DMS79 (cell line): ENCODE results near the gene PVRIG.
"Not testable (repeated sequence)": the region's sequence is repeated elsewhere in the genome, so short reads cannot be mapped to it uniquely, and the experiment has no call there.

Experiments used
- DNase-seq: peaks from one replicate; lab custom pipeline; 2025; lab: John Stamatoyannopoulos, UW

Gene PVRIG

GRCh38 chr7:100234660-100235317 lies 15.0 kb downstream of the PVRIG start:
- not testable (repeated sequence) for DNase-seq

- DNase-seq = not testable (repeated sequence)
These were observed 20.2 kb downstream of the PVRIG start for GRCh38 chr7:100239975-100240374.

- not testable (repeated sequence) for DNase-seq
These were observed 23.6 kb downstream of the PVRIG start for GRCh38 chr7:100243385-100243784.

GRCh38 chr7:100244988-100245605 lies 25.3 kb downstream of the PVRIG start:
- DNase-seq = not testable (repeated sequence)

GRCh38 chr7:100246121-100246864 lies 26.5 kb downstream of the PVRIG start:
- not testable (repeated sequence) for DNase-seq

GRCh38 chr7:100246865-100247137 lies 27.1 kb downstream of the PVRIG start:
- not testable (repeated sequence) for DNase-seq

GRCh38 chr7:100247152-100247757 lies 27.5 kb downstream of the PVRIG start:
- DNase-seq = peak; percentile 93

GRCh38 chr7:100248483-100248882 lies 28.7 kb downstream of the PVRIG start:
- no peak for DNase-seq

GRCh38 chr7:100257017-100257416 lies 37.3 kb downstream of the PVRIG start:
- no peak for DNase-seq

- not testable (repeated sequence) for DNase-seq
These were observed 40.2 kb downstream of the PVRIG start for GRCh38 chr7:100259984-100260383.

GRCh38 chr7:100262896-100263295 lies 43.1 kb downstream of the PVRIG start:
- DNase-seq = not testable (repeated sequence)

- not testable (repeated sequence) for DNase-seq
These were observed 44.5 kb downstream of the PVRIG start for GRCh38 chr7:100264223-100264622.

GRCh38 chr7:100264669-100265165 lies 45.0 kb downstream of the PVRIG start:
- not testable (repeated sequence) for DNase-seq

GRCh38 chr7:100265851-100266250 lies 46.1 kb downstream of the PVRIG start:
- DNase-seq = not testable (repeated sequence)

- DNase-seq = no peak
These were observed 47.0 kb downstream of the PVRIG start for GRCh38 chr7:100266576-100267354.

- DNase-seq = no peak
These were observed 47.9 kb downstream of the PVRIG start for GRCh38 chr7:100267648-100268047.

- not testable (repeated sequence) for DNase-seq
These were observed 49.1 kb downstream of the PVRIG start for GRCh38 chr7:100268882-100269281.

- not testable (repeated sequence) for DNase-seq
These were observed 49.7 kb downstream of the PVRIG start for GRCh38 chr7:100269306-100270045.

- not testable (repeated sequence) for DNase-seq
These were observed 50.5 kb downstream of the PVRIG start for GRCh38 chr7:100270046-100270918.
